HG02642 (cell line): ENCODE results near the gene SLC39A7.

Source experiments
- ATAC-seq: cut with Tn5 transposase; IDR thresholded peaks from one replicate; pipeline ENCODE4 v1.9.1; 2021; ENCODE audit warnings: mild to moderate bottlenecking; ENCODE audit not compliant: unreplicated experiment, poor library complexity

Gene SLC39A7

DNA sequence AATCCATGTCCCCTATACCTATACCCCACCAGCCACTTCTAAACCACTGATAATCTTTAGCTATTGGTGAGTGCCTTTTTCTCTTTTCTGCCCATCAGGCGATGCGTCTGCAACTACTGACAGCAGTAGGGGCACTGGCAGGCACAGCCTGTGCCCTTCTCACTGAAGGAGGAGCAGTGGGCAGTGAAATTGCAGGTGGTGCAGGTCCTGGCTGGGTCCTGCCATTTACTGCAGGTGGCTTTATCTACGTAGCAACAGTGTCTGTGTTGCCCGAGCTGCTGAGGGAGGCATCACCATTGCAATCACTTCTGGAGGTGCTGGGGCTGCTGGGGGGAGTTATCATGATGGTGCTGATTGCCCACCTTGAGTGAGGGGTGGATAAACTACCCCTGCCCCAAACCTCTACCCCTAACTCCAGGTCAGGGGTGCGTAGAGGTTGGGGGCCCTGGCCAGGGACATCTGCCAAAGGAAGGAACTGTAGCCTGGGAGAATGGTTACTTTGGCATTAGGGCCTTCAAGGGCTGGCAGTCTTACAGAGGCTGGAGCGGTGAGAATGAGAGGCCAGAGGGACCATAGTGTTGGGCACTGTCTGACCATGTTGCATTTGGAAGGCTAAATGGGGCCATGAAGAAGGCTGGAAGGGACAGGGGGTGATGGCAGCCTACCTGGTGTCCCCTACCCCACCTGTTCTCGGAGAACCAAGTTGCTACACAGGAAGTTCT lies 2.9 kb downstream of the SLC39A7 start:
- ATAC-seq, result no peak

DNA sequence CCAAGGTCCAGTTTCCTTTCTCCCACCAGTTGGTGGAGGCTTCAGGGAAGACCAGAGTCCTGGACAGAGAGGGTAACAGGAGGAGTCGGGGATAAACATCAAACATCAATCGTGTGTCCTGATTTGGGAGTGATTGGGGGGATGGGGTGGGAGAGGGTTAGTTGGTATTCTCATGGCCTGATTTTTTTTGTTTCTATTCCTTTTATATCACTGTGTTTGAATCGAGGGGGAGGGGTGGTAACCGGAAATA lies 3.4 kb downstream of the SLC39A7 start:
- ATAC-seq, result no peak

DNA sequence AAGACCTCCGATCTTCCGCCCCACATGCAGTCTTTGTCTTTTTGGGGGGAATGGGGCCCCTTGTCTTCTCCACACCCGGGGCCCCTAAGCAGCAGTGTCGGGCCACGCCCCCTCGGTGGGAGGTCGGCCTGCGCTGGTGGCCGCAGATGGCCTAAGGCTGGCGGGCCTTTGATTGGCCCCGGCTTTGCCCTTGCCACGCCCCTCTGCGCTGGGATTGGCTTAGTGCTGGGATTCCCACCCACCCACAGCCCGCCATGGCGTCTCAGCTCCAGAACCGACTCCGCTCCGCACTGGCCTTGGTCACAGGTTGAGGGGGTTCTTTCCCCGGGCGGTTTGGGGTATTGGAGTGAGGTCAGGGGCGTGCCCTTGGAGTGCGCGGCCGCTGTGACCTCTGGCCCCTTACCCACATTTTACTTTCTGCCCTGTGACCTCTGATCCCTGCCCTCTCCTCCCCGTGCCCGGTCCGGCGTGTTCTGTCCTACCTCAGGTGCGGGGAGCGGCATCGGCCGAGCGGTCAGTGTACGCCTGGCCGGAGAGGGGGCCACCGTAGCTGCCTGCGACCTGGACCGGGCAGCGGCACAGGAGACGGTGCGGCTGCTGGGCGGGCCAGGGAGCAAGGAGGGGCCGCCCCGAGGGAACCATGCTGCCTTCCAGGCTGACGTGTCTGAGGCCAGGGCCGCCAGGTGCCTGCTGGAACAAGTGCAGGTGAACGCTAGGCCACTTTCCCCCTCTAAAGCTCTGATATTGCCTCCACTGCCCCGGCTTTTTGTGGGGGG lies 3.9 kb downstream of the SLC39A7 start, which contains the start of gene HSD17B8:
Gene HSD17B8 (plus strand): TSS at position 241 of the 776 bp plus-strand sequence. CDS start 14 bp downstream, at position 255.
- peak; percentile 42 for ATAC-seq

DNA sequence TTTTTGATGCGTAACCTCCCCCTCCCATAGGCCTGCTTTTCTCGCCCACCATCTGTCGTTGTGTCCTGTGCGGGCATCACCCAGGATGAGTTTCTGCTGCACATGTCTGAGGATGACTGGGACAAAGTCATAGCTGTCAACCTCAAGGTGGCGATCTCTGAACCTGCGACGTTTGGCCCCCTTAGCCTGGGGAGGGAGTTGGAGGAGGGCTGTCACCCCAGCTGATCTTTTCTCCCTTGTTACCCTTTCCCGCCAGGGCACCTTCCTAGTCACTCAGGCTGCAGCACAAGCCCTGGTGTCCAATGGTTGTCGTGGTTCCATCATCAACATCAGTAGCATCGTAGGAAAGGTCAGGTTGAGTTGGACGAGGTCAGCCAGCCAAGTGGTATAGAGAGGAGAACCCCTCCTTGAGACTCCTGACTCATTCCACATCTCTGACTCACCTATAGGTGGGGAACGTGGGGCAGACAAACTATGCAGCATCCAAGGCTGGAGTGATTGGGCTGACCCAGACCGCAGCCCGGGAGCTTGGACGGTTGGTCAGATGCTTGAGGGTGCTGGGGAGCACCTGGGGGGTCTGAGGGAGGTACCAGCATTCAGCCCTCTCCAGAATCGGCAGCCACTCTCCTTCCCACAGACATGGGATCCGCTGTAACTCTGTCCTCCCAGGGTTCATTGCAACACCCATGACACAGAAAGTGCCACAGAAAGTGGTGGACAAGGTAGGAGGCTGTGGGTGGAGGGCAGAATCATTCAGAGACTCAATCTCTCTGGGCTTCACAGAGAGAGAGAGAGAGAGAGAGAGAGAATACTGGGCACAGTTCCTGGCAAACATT lies 4.7 kb downstream of the SLC39A7 start:
- no peak for ATAC-seq

DNA sequence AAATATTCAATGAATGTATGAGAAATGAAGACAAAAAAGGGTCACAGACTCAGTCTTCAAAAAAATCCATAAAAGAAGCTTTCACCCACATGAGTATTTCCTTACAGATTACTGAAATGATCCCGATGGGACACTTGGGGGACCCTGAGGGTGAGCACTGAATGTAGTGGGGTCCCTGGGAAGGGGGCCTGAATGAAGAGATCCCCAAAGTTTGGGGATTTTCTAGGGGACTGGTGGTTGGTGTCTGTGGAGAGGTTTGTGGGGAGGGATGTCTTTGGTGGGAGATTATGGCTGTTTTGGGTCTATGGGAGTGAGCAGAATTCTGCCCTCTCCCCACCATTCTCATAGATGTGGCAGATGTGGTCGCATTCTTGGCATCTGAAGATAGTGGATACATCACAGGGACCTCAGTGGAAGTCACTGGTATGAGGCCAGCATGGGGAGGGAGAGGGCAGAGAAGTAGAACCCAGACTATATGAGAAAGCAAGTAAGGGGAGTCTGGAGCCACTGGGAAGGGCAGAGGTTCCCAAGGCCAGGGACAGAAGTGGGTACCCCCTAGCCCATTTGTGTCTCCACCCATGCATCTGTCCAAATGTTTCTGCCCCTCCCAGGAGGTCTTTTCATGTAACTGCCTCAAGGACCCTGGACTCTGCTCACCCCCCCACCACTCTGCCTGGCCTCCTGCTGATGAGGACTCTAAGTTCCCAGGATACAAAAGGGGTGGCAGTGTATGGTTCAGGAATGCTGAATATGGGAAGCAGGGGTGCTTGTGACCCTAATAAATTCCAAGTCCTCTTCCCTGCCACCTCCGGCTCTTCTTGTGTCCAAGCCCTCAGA lies 5.6 kb downstream of the SLC39A7 start:
- ATAC-seq, result no peak

DNA sequence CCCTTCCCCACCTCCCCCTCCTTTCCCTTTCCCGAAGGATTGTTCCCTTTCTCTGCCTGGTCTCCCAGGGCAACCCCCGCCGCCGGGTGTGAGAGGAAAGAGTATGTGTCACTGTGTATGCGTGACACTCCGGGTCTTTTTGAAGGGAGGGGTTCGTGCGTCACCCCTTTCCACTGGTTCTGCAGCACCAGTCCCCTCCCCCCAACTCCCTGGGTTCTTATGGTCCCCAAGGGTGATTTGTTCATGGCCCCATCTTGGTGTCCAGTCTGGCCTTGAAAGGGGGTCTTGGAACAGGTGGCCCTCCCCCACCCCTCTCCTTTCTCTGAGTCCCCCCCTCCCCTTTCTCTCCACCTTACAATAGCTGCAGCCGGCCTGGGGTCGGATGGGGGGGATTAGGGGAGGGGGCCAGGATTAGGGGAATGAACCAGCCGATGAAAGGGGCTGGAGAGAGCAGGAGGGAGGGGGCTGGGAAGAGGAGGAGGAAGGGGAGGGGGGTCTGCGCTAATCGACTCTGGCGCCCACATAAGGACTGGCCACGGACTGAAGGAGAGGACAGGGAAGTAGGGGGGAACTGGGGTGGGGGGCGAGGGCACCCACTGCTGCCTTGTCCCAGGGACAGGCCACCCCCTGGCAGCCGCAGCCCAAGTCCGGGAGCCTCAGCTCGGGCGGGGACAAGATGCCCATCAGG lies 6.3 kb downstream of the SLC39A7 start:
- ATAC-seq, result no peak

DNA sequence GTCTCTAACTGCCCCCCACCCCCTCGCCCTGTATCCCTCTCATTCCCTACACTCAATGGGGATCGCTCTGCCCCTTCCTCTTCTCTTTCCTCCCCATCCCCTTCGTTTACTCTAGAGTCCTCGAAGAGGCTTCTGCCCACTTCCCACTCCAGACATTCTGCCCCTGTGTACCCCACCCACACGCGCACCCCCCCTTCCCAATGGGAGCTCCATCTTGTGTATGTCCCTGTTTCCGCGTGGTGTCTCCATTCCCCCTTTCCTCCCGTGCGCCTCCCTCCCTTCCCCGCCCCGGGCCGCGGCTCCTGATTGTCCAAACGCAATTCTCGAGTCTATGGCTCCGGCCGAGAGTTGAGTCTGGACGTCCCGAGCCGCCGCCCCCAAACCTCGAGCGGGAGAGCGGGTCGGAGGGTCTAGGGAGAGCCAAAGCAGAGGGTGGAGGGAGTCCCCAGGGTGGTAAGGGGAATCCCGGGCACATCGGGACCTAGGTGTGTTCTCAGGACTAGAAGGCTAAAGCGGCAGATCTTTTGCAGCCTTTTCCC lies 7.0 kb downstream of the SLC39A7 start:
- ATAC-seq, result no peak

DNA sequence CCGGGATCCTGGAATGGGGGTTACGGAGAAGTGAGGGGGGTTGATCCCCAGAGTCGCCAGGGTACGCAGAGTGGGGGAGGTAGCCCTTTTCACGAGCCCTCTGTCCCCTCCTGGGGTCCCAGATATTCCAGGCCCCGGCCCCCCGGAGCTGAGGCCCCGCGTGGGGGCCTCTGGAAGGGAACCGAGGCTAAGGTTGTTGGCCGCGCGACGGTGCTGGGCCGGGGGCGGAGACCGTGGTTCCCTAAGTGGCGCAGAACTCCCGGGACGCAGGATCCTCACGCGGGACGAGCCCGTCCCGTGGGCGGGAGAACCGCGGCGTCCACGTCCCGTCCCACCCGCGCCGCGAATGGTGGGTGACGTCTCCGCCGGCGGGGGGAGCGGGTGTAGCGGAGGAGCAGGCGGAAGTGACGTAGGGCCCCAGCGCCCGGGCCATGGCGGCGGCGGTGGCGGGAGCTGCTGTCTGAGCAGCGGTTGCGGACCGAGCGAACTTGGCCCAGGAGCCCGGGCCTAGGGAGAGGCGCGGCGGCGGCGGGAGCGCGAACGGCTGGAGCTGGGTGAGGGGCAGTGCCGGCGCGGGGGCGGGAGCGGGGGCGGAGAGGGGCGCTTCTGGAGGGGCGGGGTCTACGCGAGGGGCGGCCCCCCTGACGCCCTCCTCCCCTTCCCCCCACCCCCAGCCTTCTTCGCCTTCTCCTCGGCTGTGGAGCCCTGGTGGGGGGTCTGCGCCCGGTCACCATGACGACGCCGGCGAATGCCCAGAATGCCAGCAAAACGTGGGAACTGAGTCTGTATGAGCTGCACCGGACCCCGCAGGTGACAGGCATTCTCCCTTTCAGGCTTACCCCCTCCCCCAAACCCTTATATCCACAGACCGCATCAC lies 7.7 kb downstream of the SLC39A7 start, which contains the start of gene RING1:
Gene RING1 (plus strand): TSS at position 410 of the 877 bp plus-strand sequence. CDS start 323 bp downstream, at position 733.
- ATAC-seq, result peak; percentile 55

DNA sequence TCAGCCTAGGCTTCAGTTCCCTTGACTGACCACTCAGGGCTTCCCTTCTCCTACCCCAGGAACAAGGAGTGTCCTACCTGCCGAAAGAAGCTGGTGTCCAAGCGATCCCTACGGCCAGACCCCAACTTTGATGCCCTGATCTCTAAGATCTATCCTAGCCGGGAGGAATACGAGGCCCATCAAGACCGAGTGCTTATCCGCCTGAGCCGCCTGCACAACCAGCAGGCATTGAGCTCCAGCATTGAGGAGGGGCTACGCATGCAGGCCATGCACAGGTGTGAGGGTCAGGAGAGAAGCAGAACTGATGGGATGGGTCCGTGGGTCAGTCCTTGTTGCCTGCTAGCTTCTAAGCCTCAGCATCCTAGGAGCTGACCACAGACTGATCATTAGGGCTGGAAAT lies 9.2 kb downstream of the SLC39A7 start:
- ATAC-seq, result no peak

DNA sequence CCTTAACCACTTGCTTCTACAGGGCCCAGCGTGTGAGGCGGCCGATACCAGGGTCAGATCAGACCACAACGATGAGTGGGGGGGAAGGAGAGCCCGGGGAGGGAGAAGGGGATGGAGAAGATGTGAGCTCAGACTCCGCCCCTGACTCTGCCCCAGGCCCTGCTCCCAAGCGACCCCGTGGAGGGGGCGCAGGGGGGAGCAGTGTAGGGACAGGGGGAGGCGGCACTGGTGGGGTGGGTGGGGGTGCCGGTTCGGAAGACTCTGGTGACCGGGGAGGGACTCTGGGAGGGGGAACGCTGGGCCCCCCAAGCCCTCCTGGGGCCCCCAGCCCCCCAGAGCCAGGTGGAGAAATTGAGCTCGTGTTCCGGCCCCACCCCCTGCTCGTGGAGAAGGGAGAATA lies 10.5 kb downstream of the SLC39A7 start:
- ATAC-seq, result no peak

DNA sequence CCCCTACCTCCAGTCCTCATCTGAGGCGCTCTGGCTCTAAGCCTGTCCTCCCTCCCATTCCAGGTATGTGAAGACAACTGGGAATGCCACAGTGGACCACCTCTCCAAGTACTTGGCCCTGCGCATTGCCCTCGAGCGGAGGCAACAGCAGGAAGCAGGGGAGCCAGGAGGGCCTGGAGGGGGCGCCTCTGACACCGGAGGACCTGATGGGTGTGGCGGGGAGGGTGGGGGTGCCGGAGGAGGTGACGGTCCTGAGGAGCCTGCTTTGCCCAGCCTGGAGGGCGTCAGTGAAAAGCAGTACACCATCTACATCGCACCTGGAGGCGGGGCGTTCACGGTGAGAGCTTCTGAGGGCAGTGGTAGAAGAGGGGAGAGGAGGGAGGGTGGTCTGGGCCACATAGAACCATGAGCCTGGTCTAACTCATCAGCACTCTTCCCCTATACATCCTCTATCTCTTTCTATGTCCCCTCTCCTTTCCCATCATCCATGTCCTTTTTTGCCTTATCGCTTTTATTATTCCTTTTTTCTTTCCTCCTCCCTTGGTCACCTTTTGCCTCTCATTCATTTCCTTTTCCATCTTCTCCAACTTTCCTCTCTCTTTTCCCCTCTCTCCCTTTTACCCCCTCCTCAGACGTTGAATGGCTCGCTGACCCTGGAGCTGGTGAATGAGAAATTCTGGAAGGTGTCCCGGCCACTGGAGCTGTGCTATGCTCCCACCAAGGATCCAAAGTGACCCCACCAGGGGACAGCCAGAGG lies 11.2 kb downstream of the SLC39A7 start:
- no peak for ATAC-seq

DNA sequence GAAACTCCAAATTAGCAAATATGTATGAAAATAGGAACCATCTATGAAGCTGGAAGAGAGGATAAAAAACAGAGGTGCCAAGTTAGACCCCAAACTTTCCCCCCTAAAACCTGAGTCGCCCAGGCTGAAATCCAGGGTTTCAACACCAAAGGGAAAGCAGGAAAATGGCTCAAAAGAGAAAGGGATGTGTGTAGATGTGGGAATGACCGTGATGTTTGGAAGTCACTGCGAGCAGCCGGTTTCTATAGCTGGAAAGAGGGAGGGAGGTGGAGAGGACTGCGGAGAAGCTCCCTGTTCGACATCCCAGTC lies 12.1 kb downstream of the SLC39A7 start:
- ATAC-seq, result no peak

DNA sequence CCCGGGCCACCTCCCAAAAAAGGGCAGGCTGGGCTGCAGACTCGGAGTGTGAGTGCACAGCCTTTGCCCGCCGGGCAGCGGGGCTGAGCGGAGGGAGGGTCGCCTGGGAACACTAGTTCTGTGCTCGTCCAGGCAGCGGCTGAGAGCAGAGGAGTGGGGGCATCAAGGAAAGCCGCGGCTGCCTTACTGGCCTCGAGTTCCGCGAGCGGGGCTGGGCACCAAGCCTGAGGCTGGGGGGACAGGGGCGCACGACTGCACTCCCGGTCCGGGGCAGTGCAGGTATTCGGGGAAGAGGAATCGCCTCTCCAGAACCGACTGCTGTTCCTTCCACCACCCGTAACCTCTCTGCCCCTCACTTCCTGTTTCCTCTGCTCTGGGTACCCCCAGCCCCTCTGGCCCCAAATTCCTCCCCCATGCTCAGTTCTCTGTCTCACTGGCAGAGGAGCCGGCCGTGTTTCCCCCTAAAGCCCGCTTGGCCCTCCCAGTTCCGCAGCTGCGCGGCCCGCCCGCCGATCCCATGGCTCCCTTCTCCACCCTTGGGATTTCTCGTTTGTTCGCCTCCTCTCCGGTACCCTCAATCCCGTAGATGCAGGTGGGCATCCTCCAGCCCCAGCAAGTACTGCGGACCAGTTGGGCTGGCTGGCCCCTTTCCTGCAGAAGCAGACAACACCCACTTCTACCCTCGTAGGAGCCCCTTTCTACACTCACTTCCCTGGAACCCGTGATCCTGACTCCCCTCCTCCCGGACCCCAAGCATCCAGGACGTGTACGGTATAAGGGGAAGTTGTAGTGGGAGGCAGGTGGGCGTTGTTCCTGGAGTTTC lies 12.7 kb downstream of the SLC39A7 start:
- no peak for ATAC-seq

DNA sequence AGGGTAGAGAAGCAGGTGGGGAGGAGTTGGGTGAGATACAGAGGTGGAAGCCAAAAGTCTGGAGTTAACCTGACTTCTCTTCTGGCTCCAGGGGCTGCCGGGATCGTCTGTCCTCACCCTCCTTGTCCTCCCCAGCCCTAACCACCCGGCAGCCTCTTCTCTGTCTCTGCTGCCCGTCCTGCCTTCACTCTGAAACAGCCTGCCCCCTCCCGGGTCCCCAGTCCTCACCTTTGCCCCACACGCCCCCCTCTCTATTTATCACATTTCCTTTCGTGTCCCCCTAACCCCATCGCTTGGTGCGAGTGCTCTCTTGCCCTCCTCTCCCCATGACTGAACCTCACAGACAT lies 13.3 kb downstream of the SLC39A7 start:
- ATAC-seq, result no peak

DNA sequence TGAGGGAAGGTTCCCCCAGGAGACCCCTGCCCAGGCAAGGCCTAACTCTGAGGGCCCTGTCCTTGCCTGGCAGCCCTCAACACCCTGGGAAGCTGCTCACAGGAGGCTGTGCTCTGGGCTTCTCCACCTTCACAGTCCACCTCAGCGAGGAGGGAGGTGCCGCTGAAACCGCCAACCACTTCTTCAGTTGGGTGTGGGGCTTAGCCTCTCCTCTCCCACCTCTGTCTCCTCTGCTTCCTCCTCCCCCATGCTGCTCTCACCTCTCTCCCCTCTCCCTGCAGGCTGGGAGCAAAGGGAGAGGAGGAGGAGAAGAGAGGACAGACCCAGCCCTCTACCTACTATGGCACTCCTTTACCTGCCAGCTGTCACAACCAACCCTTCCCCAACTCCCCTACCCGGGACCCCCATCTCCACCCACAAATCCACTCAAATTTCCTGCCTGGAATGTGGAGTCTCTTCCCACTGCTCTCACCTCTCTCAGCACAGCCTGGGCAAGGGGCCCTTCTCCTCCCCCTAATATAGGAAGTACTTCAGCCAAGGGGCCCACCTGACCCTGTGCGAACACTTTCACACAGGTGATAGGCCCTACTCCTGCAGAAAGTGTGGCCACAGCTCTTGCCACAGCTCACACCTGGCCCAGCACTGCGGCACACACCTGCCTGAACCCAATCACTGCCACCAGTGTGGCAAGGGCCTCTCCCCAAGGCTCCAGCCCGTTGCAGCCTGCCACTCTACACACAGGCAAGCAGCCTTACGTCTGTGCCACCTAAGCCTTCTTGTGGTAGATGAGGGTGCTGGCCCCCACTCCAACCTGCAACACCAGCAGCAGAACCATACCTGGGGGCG lies 14.8 kb downstream of the SLC39A7 start:
- no peak for ATAC-seq

DNA sequence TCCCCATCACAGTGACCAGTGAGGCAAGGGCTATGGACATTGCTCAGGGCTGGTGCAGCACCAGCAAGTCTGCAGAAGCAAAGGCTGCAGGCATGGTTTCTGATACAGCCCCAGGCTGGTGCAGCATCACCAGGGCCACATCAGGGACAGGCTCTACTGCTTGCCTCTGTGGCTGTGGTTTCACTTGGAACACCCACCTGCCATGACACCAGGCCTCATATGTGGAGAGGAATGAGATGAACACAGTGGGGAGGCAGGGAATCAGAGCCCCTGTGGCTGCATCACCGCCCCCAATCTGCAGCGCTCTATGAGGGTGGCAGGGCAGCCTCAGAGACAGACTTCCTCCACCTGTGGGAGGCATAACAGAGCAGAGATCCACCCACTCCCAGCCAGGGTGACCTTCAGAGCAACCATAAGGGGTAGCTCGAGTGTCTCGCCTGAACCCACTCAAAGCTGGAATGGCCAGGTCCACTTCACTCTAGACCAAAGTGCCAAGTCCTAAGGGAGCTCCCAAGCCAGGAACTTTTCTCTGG lies 15.5 kb downstream of the SLC39A7 start:
- no peak for ATAC-seq
